PC-3 (cell line): ENCODE results near the gene SFMBT2.

Experiments
- CTCF ChIP-seq: fragments of 300-600 bp; sonication (generic); conservative IDR thresholded peaks from 2 replicates; pipeline ENCODE4 v1.5.1; 2017; ENCODE audit warnings: antibody characterized with exemption, low read depth, mild to moderate bottlenecking, low read length
- EZH2 ChIP-seq: fragments of 300-600 bp; sonication (generic); IDR thresholded peaks from one replicate; pipeline ENCODE4 v1.6.1; 2017; ENCODE audit warnings: antibody characterized with exemption, mild to moderate bottlenecking, low read length; ENCODE audit not compliant: unreplicated experiment
- EZH2phosphoT487 ChIP-seq: fragments of 300-600 bp; sonication (generic); IDR thresholded peaks from 2 replicates; pipeline ENCODE4 v1.6.1; 2018; ENCODE audit warnings: mild to moderate bottlenecking, antibody characterized with exemption, low read length, borderline replicate concordance

- no peak for TF ChIP-seq CTCF
- TF ChIP-seq EZH2: no peak
- TF ChIP-seq EZH2phosphoT487: no peak
Observed at GRCh38 chr10:7192831-7193361, 217.9 kb downstream of the SFMBT2 start.
